SHP77 treated with DMSO at 0.1 percent for 48 hours (cell line): ENCODE measurements around the gene PDYN.

Source experiments
- DNase-seq: peaks from one replicate; lab custom pipeline; 2025; lab: John Stamatoyannopoulos, UW

Gene PDYN

GRCh38 chr20:1934721-1935573, 58.9 kb downstream of the PDYN start:
- DNase-seq = no peak

- DNase-seq = no peak
These were observed 59.7 kb downstream of the PDYN start for GRCh38 chr20:1934156-1934555.

- no peak for DNase-seq
These were observed 60.4 kb downstream of the PDYN start for GRCh38 chr20:1933465-1933870.

DNA sequence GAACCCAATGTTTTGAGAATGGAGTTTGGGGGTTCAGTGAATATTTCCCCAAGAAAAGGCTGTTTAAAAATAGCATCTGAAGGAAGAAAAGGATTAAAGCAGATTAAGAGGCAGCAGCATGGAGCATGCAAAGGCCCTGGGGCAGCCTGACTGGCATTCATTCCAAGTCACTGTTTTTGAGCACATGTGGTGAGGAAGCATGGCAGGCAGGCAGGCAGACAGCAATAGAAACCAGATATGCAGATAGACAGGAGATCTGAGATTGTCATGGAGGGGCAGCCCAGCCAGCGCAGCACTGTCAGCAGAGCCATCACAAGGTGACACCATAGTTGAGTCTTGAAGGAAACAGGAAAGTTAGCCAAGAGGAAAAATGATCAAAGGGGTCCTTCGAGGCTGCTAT, 60.9 kb downstream of the PDYN start:
- DNase-seq = no peak

DNA sequence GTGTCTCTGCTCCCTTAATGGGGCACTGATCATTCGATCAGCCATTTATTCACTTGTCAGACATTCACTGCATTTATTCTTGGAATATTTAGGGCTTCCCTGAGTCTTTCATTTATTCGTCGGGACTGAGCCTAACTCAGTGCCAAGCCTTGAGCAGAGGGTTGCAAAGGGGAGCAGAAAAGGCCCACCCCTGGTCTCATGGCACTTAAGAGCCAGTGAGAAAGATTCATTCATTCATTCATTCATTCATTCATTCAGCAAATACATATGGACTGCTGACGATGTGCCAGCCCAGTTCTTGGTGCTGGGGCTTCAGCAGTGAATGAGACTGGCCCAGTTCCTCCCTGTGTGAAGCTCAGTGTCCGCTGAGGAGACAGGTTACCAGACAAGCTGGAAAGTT, 62.0 kb downstream of the PDYN start:
- no peak for DNase-seq

GRCh38 chr20:1930165-1930564, 63.7 kb downstream of the PDYN start:
- DNase-seq = no peak

GRCh38 chr20:1929460-1929859, 64.4 kb downstream of the PDYN start:
- no peak for DNase-seq

- no peak for DNase-seq
These were observed 65.1 kb downstream of the PDYN start for GRCh38 chr20:1928782-1929181.
